ENCODE results near the gene SVIL.

Gene SVIL

DNA sequence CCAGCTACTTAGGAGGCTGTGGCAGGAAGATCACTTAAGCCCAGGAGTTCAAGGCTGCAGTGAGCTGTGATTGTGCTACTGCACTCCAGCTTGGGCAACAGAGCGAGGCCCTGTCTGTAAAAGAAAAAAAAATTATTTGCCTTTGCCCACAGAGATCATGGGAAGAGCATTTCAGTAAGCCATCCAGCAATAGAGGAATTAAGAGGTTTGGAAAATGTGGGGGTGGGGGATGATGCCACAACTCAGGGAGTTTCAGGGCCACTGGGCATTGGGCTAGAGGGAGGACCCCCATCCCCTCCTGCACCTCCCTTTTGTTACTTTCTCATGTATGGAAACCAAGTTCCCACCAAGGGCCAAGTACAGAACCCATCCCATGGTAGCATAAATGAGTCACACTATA, 38.4 kb downstream of the SVIL start:
- Histone ChIP-seq H3K79me2 (ENCODE audit: insufficient read depth, low read length) (no peaks in the 10 kb centered on the region), H3K36me3 (ENCODE audit: insufficient read depth, low read length) (no peaks in the 10 kb centered on the region), H3K27me3 (ENCODE audit: insufficient read depth, low read length) (0 out of 2 replicates have a peak, but pooled peaks cover 4% of the 10 kb centered on the region), H3K4me1 (ENCODE audit: insufficient read depth, low read length, severe bottlenecking) (no peaks in the 10 kb centered on the region), H3K4me3 (ENCODE audit: low read depth, low read length, poor library complexity, severe bottlenecking) (no peak overlapping the region), H4K20me1 (ENCODE audit: insufficient read depth, low read length) (no peaks in the 10 kb centered on the region), H2AFZ (ENCODE audit: low read length) (no peak overlapping the region), H3F3A (ENCODE audit: insufficient read depth, low read length) (no peaks in the 10 kb centered on the region), H3K9me2 (ENCODE audit: low read depth, low read length) (no peaks in the 10 kb centered on the region), H3K4me2 (ENCODE audit: low read length) (no peak overlapping the region), H3K9me3 (ENCODE audit: low read length) (no peaks in the 10 kb centered on the region), H3K27ac (ENCODE audit: low read depth, low read length, poor library complexity, severe bottlenecking) (no peak overlapping the region), H3K9ac (ENCODE audit: low read length) (no peak overlapping the region)
- no peak for TF ChIP-seq EZH2 (IDR thresholded peaks at IDR 0.05; ENCODE audit: borderline replicate concordance, low read length)
- TF ChIP-seq, protein P1, sequence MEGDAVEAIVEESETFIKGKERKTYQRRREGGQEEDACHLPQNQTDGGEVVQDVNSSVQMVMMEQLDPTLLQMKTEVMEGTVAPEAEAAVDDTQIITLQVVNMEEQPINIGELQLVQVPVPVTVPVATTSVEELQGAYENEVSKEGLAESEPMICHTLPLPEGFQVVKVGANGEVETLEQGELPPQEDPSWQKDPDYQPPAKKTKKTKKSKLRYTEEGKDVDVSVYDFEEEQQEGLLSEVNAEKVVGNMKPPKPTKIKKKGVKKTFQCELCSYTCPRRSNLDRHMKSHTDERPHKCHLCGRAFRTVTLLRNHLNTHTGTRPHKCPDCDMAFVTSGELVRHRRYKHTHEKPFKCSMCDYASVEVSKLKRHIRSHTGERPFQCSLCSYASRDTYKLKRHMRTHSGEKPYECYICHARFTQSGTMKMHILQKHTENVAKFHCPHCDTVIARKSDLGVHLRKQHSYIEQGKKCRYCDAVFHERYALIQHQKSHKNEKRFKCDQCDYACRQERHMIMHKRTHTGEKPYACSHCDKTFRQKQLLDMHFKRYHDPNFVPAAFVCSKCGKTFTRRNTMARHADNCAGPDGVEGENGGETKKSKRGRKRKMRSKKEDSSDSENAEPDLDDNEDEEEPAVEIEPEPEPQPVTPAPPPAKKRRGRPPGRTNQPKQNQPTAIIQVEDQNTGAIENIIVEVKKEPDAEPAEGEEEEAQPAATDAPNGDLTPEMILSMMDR (IDR thresholded peaks at IDR 0.05; ENCODE audit: low read length), result no peak

DNA sequence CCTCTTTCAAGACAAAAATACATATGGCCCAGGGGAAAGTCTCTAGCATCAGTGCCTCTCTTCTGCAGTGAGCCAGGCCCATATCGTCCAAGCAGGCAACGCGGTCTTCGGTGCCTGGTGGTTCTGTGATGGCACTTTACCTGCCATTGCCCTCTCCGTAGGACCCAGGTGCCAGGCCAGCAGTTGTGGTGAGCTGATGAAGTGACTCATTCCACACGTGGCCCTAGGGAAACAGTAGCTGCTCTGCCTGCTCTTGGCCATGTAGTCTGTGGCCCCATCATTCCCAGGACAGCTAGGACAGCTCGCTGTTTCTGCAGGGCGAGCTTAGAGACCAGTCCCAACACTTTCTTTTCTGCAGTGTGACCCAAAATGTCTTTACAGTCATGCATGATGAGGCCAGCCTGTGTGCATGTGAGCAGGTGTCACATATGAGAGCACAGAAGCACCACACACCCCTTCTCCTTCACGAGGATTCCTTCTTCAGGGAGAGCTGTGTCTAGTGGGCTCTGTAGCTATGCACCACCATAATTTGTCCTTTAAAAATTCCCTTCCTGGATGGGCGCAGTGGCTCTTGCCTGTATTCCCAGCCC, 39.0 kb downstream of the SVIL start:
- no peak overlapping the region for H2AFZ ChIP-seq (ENCODE audit: low read length)
- no peak overlapping the region for H3K4me2 ChIP-seq (ENCODE audit: low read length)
- H3K4me1 ChIP-seq (ENCODE audit: insufficient read depth, low read length, severe bottlenecking), result no peaks in the 10 kb centered on the region
- H3F3A ChIP-seq (ENCODE audit: insufficient read depth, low read length), result no peaks in the 10 kb centered on the region
- no peaks in the 10 kb centered on the region for H3K9me3 ChIP-seq (ENCODE audit: low read length)
- H3K9ac ChIP-seq (ENCODE audit: low read length), result no peak overlapping the region
- H3K4me3 ChIP-seq (ENCODE audit: low read depth, low read length, poor library complexity, severe bottlenecking), result no peak overlapping the region
- H3K36me3 ChIP-seq (ENCODE audit: insufficient read depth, low read length), result no peaks in the 10 kb centered on the region
- 0 out of 2 replicates have a peak, but pooled peaks cover 4% of the 10 kb centered on the region for H3K27me3 ChIP-seq (ENCODE audit: insufficient read depth, low read length)
- no peaks in the 10 kb centered on the region for H4K20me1 ChIP-seq (ENCODE audit: insufficient read depth, low read length)
- H3K27ac ChIP-seq (ENCODE audit: low read depth, low read length, poor library complexity, severe bottlenecking), result no peak overlapping the region
- TF ChIP-seq, protein P1 (IDR thresholded peaks at IDR 0.05; ENCODE audit: low read length), result no peak
- TF ChIP-seq EZH2 (IDR thresholded peaks at IDR 0.05; ENCODE audit: borderline replicate concordance, low read length), result no peak
- H3K9me2 ChIP-seq (ENCODE audit: low read depth, low read length), result no peaks in the 10 kb centered on the region
- no peaks in the 10 kb centered on the region for H3K79me2 ChIP-seq (ENCODE audit: insufficient read depth, low read length)

DNA sequence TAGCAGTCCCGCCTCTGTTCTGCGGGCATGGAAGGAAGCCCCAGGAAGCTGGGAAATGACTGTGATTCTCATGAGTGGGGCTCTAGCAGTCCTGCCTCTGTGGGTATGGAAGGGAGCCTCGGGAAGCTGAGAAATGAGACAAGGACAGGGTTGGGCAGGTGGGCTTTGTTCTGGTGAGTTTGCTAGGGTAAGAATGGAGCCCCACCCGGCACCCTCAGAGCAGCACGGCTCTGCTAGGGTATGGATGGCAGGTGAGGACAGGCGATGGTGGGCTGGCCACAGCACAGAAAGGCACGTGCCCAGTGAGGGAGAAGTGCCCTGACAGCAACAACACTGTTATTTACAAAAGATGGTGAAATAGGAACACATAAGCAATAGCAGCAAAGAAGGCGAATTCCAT, 39.6 kb downstream of the SVIL start:
- H3K4me2 ChIP-seq (ENCODE audit: low read length), result no peak overlapping the region
- H2AFZ ChIP-seq (ENCODE audit: low read length), result no peak overlapping the region
- H4K20me1 ChIP-seq (ENCODE audit: insufficient read depth, low read length), result no peaks in the 10 kb centered on the region
- no peaks in the 10 kb centered on the region for H3K9me3 ChIP-seq (ENCODE audit: low read length)
- H3K79me2 ChIP-seq (ENCODE audit: insufficient read depth, low read length), result no peaks in the 10 kb centered on the region
- TF ChIP-seq, protein P1 (IDR thresholded peaks at IDR 0.05; ENCODE audit: low read length), result no peak
- no peak for TF ChIP-seq EZH2 (IDR thresholded peaks at IDR 0.05; ENCODE audit: borderline replicate concordance, low read length)
- 0 out of 2 replicates have a peak, but pooled peaks cover 4% of the 10 kb centered on the region for H3K27me3 ChIP-seq (ENCODE audit: insufficient read depth, low read length)
- no peaks in the 10 kb centered on the region for H3K4me1 ChIP-seq (ENCODE audit: insufficient read depth, low read length, severe bottlenecking)
- no peak overlapping the region for H3K27ac ChIP-seq (ENCODE audit: low read depth, low read length, poor library complexity, severe bottlenecking)
- no peaks in the 10 kb centered on the region for H3F3A ChIP-seq (ENCODE audit: insufficient read depth, low read length)
- H3K9me2 ChIP-seq (ENCODE audit: low read depth, low read length), result no peaks in the 10 kb centered on the region
- H3K36me3 ChIP-seq (ENCODE audit: insufficient read depth, low read length), result no peaks in the 10 kb centered on the region
- no peak overlapping the region for H3K4me3 ChIP-seq (ENCODE audit: low read depth, low read length, poor library complexity, severe bottlenecking)
- no peak overlapping the region for H3K9ac ChIP-seq (ENCODE audit: low read length)

Data from OCI-LY1 (cell line).